Smooth muscle cell (in vitro differentiated cells): Measurements from ENCODE around the gene CSMD2. TPM values are rescaled to one million over a fixed set of nuclear protein-coding genes. Genes with fewer than 3 reads are reported as not detected.

Source experiments
- DNase-seq: peaks from one replicate; lab custom pipeline; 2025; ENCODE audit not compliant: unreplicated experiment; lab: John Stamatoyannopoulos, UW
- H2AFZ ChIP-seq: fragments of 200-600 bp; sonication (generic); 2 replicates; pipeline ENCODE4 v1.6.0; 2016; ENCODE audit warnings: antibody characterized with exemption, low read depth, mild to moderate bottlenecking
- H3F3A ChIP-seq: fragments of 200-600 bp; sonication (generic); 2 replicates; pipeline ENCODE4 v1.6.0; 2017; ENCODE audit warnings: antibody characterized with exemption, low read depth
- H3K27ac ChIP-seq: fragments of 200-600 bp; sonication (generic); 2 replicates; pipeline ENCODE4 v1.5.1; 2016; ENCODE audit warnings: low read depth, mild to moderate bottlenecking
- H3K27me3 ChIP-seq: fragments of 200-600 bp; sonication (generic); 2 replicates; pipeline ENCODE4 v1.6.1; 2016; ENCODE audit warnings: low read depth, mild to moderate bottlenecking
- H3K36me3 ChIP-seq: fragments of 200-600 bp; sonication (generic); 2 replicates; pipeline ENCODE4 v1.5.1; 2016; ENCODE audit warnings: low read depth
- H3K4me1 ChIP-seq: fragments of 200-600 bp; sonication (generic); 2 replicates; pipeline ENCODE4 v1.5.1; 2016; ENCODE audit warnings: low read depth
- H3K4me2 ChIP-seq: fragments of 200-600 bp; sonication (generic); 2 replicates; pipeline ENCODE4 v1.6.0; 2016; ENCODE audit warnings: mild to moderate bottlenecking
- H3K4me3 ChIP-seq: fragments of 200-600 bp; sonication (generic); 2 replicates; pipeline ENCODE4 v1.5.1; 2016; ENCODE audit warnings: mild to moderate bottlenecking
- H3K79me2 ChIP-seq: fragments of 200-600 bp; sonication (generic); 2 replicates; pipeline ENCODE4 v1.6.0; 2016; ENCODE audit warnings: low read depth, mild to moderate bottlenecking
- H3K9ac ChIP-seq: fragments of 200-600 bp; sonication (generic); 2 replicates; pipeline ENCODE4 v1.6.0; 2016; ENCODE audit warnings: low read depth
- H3K9me3 ChIP-seq: fragments of 200-600 bp; sonication (generic); replicated peaks from 2 replicates; pipeline ENCODE4 v1.5.1; 2016; ENCODE audit warnings: low read depth
- H4K20me1 ChIP-seq: fragments of 200-600 bp; sonication (generic); 2 replicates; pipeline ENCODE4 v1.6.0; 2016; ENCODE audit warnings: low read depth
- WGBS: methylation state at CpG from one replicate; pipeline ENCODE4 v1.1.7; 2016; ENCODE audit warnings: low lambda C conversion rate; 5-methylcytosine and 5-hydroxymethylcytosine counted together
- polyA plus RNA-seq: library from polyadenylated mRNA; unstranded; fragments of >200 nt; fragmentation: Nextera tagmentation; extraction: Ambion mirVana; gene quantifications from 2 replicates; pipeline ENCODE4 v1.2.1, GENCODE V29; 2016
- total RNA-seq: library from RNA; depleted of rRNA; stranded (reverse); fragments of >200 nt; gene quantifications from 2 replicates; pipeline ENCODE4 v1.2.3, GENCODE V29; 2014
- TF ChIP-seq, protein P1 (sequence below): fragments of 200-600 bp; sonication (generic); IDR thresholded peaks from 2 replicates; pipeline ENCODE4 v1.5.1; 2017; ENCODE audit warnings: borderline replicate concordance, mild to moderate bottlenecking, antibody characterized with exemption; ENCODE audit not compliant: insufficient read depth, poor library complexity, severe bottlenecking

CSMD2 gene
- total and polyA plus RNA-seq, 2 experiments from 2014 or later = 0.65 to 1.8 TPM

DNA sequence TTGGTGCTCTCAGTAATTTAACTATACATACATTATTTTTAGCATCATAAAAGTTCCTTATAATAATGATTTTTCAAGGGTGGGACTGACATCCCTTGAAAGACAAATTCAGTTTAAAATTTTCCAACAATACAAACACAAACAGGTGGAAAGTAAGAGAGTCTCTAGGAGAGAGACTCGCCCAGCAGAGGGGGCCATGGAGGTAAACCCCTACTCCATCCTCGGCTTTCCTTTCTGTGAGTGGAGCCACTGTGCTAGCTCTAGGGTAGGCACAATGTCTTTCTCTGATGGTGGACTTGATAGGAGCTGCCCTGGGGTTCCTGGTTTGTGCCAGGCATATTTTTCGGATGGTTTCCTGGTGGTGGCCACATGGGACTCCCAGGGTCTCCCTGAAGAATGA is 8.3 kb downstream of the CSMD2 start:
- Histone ChIP-seq H4K20me1 (no peaks in the 10 kb centered on the region), H3K79me2 (no peaks in the 10 kb centered on the region), H3K4me3 (no peak overlapping the region), H3K9me3 (no peaks in the 10 kb centered on the region), H3K9ac (no peak overlapping the region), H3F3A (no peaks in the 10 kb centered on the region), H3K4me2 (no peak overlapping the region), H2AFZ (no peak overlapping the region), H3K4me1 (no peaks in the 10 kb centered on the region), H3K27ac (no peak overlapping the region), H3K36me3 (no peaks in the 10 kb centered on the region), H3K27me3 (peaks cover 21% of the 10 kb centered on the region)
- DNase-seq = no peak
- WGBS = 69% methylated on average over 3 of the region's 3 CpGs
- TF ChIP-seq, protein P1, sequence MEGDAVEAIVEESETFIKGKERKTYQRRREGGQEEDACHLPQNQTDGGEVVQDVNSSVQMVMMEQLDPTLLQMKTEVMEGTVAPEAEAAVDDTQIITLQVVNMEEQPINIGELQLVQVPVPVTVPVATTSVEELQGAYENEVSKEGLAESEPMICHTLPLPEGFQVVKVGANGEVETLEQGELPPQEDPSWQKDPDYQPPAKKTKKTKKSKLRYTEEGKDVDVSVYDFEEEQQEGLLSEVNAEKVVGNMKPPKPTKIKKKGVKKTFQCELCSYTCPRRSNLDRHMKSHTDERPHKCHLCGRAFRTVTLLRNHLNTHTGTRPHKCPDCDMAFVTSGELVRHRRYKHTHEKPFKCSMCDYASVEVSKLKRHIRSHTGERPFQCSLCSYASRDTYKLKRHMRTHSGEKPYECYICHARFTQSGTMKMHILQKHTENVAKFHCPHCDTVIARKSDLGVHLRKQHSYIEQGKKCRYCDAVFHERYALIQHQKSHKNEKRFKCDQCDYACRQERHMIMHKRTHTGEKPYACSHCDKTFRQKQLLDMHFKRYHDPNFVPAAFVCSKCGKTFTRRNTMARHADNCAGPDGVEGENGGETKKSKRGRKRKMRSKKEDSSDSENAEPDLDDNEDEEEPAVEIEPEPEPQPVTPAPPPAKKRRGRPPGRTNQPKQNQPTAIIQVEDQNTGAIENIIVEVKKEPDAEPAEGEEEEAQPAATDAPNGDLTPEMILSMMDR = no peak

DNA sequence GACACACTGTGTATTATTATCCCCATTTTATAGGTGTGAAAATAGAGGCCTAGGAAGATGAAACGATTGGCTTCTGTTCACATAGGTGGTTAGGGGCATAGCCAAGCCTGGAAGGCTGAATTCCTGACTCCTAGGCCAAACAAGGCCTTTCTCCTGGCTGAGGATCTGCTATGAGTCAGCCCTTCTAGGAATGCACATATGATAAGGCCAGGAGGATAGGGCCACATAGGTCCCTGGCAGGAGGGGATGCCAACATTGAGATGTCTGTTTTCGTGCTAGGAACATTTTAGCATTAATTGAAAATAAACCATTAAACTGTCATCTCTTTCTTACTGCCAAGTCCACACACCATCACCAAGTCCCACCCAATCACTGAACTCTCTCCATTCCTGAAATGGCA is 9.2 kb downstream of the CSMD2 start:
- no peaks in the 10 kb centered on the region for H4K20me1 ChIP-seq
- no peak for DNase-seq
- no peaks in the 10 kb centered on the region for H3K79me2 ChIP-seq

DNA sequence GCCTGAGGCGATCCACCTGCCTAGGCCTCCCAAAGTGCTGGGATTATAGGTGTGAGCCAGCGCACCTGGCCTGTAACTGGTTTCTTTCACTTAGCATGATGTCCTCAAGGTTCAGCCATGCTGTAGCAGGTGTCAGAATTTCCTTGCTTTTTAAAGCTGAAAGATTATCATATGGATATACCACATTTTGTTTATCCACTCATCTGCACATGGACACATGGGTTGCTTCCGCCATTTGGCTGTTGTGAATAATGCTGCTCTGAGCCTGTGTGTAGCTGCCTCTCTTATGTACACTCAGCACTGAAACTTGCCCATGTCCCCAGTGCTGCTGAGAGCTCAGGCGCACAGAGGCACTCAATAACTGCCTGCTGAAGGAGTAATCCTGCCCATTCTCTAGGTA is 11.8 kb downstream of the CSMD2 start:
- Histone ChIP-seq H3K4me1 (peaks cover 8% of the 10 kb centered on the region), H3K27me3 (peaks cover 5% of the 10 kb centered on the region), H3K4me2 (no peak overlapping the region), H3K27ac (no peak overlapping the region), H3K79me2 (no peaks in the 10 kb centered on the region), H4K20me1 (no peaks in the 10 kb centered on the region), H3K36me3 (no peaks in the 10 kb centered on the region), H3K4me3 (no peak overlapping the region), H3K9me3 (no peaks in the 10 kb centered on the region), H2AFZ (no peak overlapping the region), H3K9ac (no peak overlapping the region), H3F3A (no peaks in the 10 kb centered on the region)
- TF ChIP-seq, protein P1 = no peak
- DNase-seq = no peak
- WGBS = 91% methylated on average over 4 of the region's 4 CpGs

More for the DNA sequence above, 9.2 kb downstream of the CSMD2 start:
- Histone ChIP-seq H3K36me3 (no peaks in the 10 kb centered on the region), H3F3A (no peaks in the 10 kb centered on the region), H3K9ac (no peak overlapping the region), H3K4me1 (no peaks in the 10 kb centered on the region), H2AFZ (no peak overlapping the region), H3K9me3 (no peaks in the 10 kb centered on the region), H3K4me3 (no peak overlapping the region), H3K4me2 (no peak overlapping the region), H3K27ac (no peak overlapping the region), H3K27me3 (peaks cover 13% of the 10 kb centered on the region)
- 76% methylated on average over 2 of the region's 2 CpGs for WGBS
- TF ChIP-seq, protein P1 = no peak

DNA sequence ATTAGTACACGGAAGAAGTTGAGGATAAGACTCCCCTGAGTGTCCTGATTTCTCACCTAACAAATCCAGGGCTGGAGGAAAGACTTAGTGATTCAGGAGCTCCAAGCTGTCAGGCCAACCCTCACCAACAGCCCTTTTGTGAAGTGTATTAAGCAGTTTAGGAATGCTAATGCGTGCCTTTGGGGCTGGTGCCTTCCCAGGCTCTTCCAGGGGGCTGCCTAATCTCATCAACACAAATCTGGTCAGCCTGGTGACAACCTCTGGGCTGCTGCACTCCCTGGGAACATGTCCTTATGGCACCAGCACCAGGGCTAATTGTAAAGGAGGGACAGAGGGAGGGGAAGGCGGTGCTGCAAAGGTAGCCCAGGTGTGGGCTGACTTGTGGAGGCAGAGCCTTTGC is 15.5 kb downstream of the CSMD2 start:
- Histone ChIP-seq H3K27ac (no peak overlapping the region), H3K79me2 (no peaks in the 10 kb centered on the region), H2AFZ (no peak overlapping the region), H3K9ac (no peak overlapping the region), H3K4me2 (no peak overlapping the region), H3K4me3 (no peak overlapping the region), H3K27me3 (no peaks in the 10 kb centered on the region), H3K36me3 (no peaks in the 10 kb centered on the region), H3K4me1 (peaks cover 8% of the 10 kb centered on the region), H3K9me3 (no peaks in the 10 kb centered on the region), H4K20me1 (no peaks in the 10 kb centered on the region), H3F3A (no peaks in the 10 kb centered on the region)
- TF ChIP-seq, protein P1 = no peak
- no peak for DNase-seq
- WGBS = 27% methylated on average over 3 of the region's 3 CpGs
